Hematopoietic multipotent progenitor cell (in vitro differentiated cells): ENCODE data around the gene DCDC1. TPM values are rescaled to one million over a fixed set of nuclear protein-coding genes. Genes with fewer than 3 reads are reported as not detected.
"Not testable (repeated sequence)": the region's sequence is repeated elsewhere in the genome, so short reads cannot be mapped to it uniquely, and the experiment has no call there.

Source experiments
- DNase-seq, 3 donors: peaks; one replicate each; pipeline ENCODE4 v3.0.0-alpha.2; 2011 to 2015; ENCODE audit warnings: low read depth in 2 of 3, low spot score in 2 of 3
- total RNA-seq: library from RNA; depleted of rRNA; stranded (reverse); fragments of >200 nt; gene quantifications from one replicate; pipeline ENCODE4 v1.2.3, GENCODE V29; 2012

DCDC1 gene
- total RNA-seq, 1 donor, result not detected

- DNase-seq, result no peak
Measured at GRCh38 chr11:31001427-31001826, 368.1 kb downstream of the DCDC1 start.

- DNase-seq, result no peak
Measured at GRCh38 chr11:31000381-31000780, 369.2 kb downstream of the DCDC1 start.

GRCh38 chr11:30992513-30992849 is 377.1 kb downstream of the DCDC1 start:
- DNase-seq, result peak in 2 of 3 donors; percentile 2 to 38

- no peak for DNase-seq
Measured at GRCh38 chr11:30991802-30992512, 377.6 kb downstream of the DCDC1 start.

GRCh38 chr11:30991376-30991775 is 378.2 kb downstream of the DCDC1 start:
- DNase-seq, result no peak

GRCh38 chr11:30990625-30991296 is 378.8 kb downstream of the DCDC1 start:
- DNase-seq, result no peak

GRCh38 chr11:30987819-30988218 is 381.7 kb downstream of the DCDC1 start:
- no peak for DNase-seq

- DNase-seq, result no peak
Measured at GRCh38 chr11:30985536-30985935, 384.0 kb downstream of the DCDC1 start.

- DNase-seq, result no peak
Measured at GRCh38 chr11:30984827-30985226, 384.7 kb downstream of the DCDC1 start.

GRCh38 chr11:30984442-30984816 is 385.1 kb downstream of the DCDC1 start:
- no peak for DNase-seq

GRCh38 chr11:30983776-30984441 is 385.6 kb downstream of the DCDC1 start:
- DNase-seq, result no peak

GRCh38 chr11:30983143-30983542 is 386.4 kb downstream of the DCDC1 start:
- no peak for DNase-seq

- no peak for DNase-seq
Measured at GRCh38 chr11:30967579-30967978, 402.0 kb downstream of the DCDC1 start.

GRCh38 chr11:30960387-30960992 is 409.0 kb downstream of the DCDC1 start:
- DNase-seq, result peak in 2 of 3 donors; percentile 4 to 45

- DNase-seq, result no peak
Measured at GRCh38 chr11:30956751-30957150, 412.8 kb downstream of the DCDC1 start.

- DNase-seq, result no peak
Measured at GRCh38 chr11:30949838-30950237, 419.7 kb downstream of the DCDC1 start.

GRCh38 chr11:30947715-30948114 is 421.8 kb downstream of the DCDC1 start:
- DNase-seq, result not testable (repeated sequence)

GRCh38 chr11:30938810-30939209 is 430.7 kb downstream of the DCDC1 start:
- DNase-seq, result no peak

- peak in 1 of 3 donors; percentile 1 for DNase-seq
Measured at GRCh38 chr11:30938171-30938570, 431.4 kb downstream of the DCDC1 start.

- DNase-seq, result no peak
Measured at GRCh38 chr11:30936491-30936890, 433.0 kb downstream of the DCDC1 start.

- DNase-seq, result no peak
Measured at GRCh38 chr11:30935861-30936260, 433.7 kb downstream of the DCDC1 start.

- DNase-seq, result no peak
Measured at GRCh38 chr11:30926130-30926529, 443.4 kb downstream of the DCDC1 start.
